HUES48 (cell line): ENCODE results near the gene ITIH5.
"Not testable (repeated sequence)": the region's sequence is repeated elsewhere in the genome, so short reads cannot be mapped to it uniquely, and the experiment has no call there.

Source experiments
- H3K27ac ChIP-seq: one replicate; pipeline ENCODE4 v1.7.0; 2013; ENCODE audit warnings: low read depth, low read length, inconsistent platforms
- H3K27me3 ChIP-seq: 2 replicates; pipeline ENCODE4 v1.6.1; 2013; ENCODE audit warnings: mild to moderate bottlenecking, low read length; ENCODE audit not compliant: control insufficient read depth, insufficient read depth
- H3K36me3 ChIP-seq: 2 replicates; pipeline ENCODE4 v1.6.1; 2013; ENCODE audit warnings: low read length; ENCODE audit not compliant: control insufficient read depth, insufficient read depth
- H3K4me1 ChIP-seq: 2 replicates; pipeline ENCODE4 v1.6.1; 2013; ENCODE audit warnings: mild to moderate bottlenecking, low read length; ENCODE audit not compliant: control insufficient read depth, insufficient read depth
- H3K4me3 ChIP-seq: 2 replicates; pipeline ENCODE4 v1.5.1; 2013; ENCODE audit warnings: mild to moderate bottlenecking, low read depth, low read length
- H3K9ac ChIP-seq: 2 replicates; pipeline ENCODE4 v1.6.1; 2013; ENCODE audit warnings: mild to moderate bottlenecking, low read depth, low read length, moderate library complexity
- H3K9me3 ChIP-seq: 2 replicates; pipeline ENCODE4 v1.6.1; 2013; ENCODE audit warnings: low read length; ENCODE audit not compliant: control insufficient read depth, insufficient read depth

ITIH5 gene

DNA sequence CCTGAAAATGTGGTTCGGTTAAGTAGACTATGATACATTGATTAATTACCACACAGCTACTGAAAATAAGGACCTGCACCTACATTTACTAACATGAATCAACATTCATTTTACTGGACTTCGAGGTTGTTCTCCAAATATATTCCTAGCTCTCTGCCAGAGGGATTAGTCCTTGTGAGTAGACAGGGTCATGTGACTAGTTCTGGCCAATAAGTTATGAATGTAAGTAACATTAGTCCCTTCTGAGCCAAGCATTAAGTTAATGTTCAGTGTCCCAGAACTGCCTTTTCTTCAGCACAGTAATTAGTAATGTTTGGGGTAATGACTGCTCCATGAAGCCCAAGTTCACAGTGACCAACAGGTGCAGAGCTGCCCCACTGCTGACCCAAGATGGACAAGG, 9.2 kb downstream of the ITIH5 start:
- Histone ChIP-seq H3K36me3 (no peaks in the 10 kb centered on the region), H3K4me1 (no peaks in the 10 kb centered on the region), H3K27ac (no peak overlapping the region), H3K4me3 (no peak overlapping the region), H3K9ac (no peak overlapping the region), H3K9me3 (no peaks in the 10 kb centered on the region), H3K27me3 (no peaks in the 10 kb centered on the region)

DNA sequence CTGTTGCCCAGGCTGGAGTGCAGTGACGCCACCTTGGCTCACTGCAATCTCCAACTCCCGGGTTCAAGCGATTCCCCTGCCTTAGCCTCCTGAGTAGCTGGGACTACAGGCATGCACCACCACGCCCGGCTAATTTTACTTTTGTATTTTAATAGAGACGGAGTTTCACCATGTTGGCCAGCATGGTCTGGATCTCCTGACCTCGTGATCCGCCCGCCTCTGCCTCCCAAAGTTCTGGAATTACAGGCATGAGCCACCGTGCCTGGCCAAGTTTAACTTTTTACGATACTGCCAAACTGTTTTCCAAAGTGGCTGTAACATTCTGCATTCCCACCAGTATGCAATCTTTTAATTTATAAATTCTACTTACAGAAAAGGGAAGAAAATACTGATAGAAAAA, 9.7 kb downstream of the ITIH5 start:
- not testable (repeated sequence) for H3K4me3 ChIP-seq, H3K27ac ChIP-seq, H3K9ac ChIP-seq, H3K36me3 ChIP-seq, H3K4me1 ChIP-seq, H3K27me3 ChIP-seq, H3K9me3 ChIP-seq

DNA sequence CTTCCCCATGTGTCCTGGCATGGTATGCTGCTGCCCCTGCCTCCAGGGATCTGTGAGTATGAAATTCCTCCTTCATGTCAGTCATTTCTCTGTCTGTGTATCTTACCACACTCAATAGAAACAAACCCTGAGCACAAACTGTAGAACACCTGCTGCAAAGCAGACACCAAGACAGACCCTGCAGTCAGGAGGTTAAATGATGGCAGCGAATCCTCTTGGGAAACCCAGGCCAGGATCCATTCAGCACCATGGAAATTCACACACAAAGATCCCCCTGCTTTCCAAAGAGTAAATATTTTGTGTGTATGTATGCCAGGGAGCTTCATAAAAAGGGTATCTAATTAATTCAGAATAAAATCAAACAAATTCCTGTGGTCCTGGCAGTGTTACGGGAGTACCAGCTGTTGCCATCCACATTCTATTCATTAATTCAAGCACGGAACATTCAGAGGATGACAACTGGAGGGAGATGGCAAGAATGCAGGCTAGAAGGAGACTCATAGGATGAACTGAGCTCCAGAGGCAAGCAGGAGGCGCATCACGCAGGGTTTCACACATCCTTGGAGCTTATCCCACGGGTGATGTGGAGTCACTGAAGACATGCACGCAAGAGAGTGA, 14.8 kb downstream of the ITIH5 start:
- H3K9ac ChIP-seq: no peak overlapping the region
- no peaks in the 10 kb centered on the region for H3K4me1 ChIP-seq
- H3K27me3 ChIP-seq: no peaks in the 10 kb centered on the region
- H3K9me3 ChIP-seq: no peaks in the 10 kb centered on the region
- H3K36me3 ChIP-seq: no peaks in the 10 kb centered on the region
- no peak overlapping the region for H3K4me3 ChIP-seq
- H3K27ac ChIP-seq: no peak overlapping the region

DNA sequence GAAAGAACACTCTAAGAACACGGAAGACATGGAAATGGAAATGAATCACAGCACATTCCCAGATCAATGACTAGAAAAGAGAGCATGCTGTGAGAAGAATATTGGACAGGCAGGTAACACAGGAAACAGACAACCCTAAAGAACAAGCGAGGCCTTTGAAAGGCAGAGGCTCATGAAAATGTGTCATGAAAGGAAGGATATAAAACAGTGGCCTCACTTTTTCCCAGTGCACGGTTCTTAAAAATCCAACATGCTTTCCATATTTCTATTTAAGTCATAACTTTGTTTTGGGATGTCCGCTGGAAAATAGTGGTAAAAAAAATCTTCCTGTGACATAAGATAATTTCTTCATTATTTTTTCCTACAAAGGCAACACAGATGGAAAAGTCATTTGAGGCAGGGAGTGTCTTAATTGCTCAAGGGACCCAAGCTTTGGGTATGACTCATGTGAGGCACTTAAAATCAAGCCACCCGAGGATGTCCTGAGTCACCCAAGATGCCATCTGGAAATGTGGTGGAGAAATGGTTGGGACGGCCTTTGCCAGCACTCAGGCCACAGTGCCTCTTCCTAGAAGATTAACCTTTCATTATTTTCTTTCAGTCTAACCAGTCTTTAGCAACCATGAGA, 17.0 kb downstream of the ITIH5 start:
- Histone ChIP-seq H3K4me1 (peaks cover 15% of the 10 kb centered on the region), H3K27me3 (no peaks in the 10 kb centered on the region), H3K4me3 (no peak overlapping the region), H3K9ac (no peak overlapping the region), H3K27ac (no peak overlapping the region), H3K9me3 (no peaks in the 10 kb centered on the region), H3K36me3 (no peaks in the 10 kb centered on the region)

DNA sequence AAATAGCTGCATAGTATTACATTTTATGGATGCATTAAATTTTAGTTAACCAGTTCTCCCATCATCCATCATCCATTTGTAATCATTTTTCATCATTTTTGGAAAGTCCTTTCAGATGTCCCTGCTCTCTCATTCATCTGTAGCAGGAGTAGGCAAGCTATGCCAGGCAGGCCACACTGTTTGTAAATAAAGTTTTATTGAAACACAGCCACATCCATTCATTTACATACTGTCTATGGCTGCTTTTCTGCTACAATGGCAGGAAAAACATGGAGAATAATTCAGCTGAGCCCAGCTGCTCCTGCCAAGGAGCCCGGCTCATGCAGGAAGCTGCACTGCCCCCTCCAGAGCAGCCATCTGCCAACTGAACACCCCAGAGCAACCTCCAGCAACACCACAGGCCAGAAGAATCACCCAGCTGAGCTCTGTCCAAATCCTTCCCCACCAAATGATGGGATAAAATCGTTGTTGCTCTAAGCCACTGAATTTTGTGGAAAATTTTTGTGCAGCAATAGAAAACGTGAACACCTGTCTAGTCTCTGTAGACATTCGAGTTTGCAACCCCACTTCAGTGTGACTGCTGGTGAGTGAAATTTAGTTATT, 19.6 kb downstream of the ITIH5 start:
- Histone ChIP-seq H3K27me3 (no peaks in the 10 kb centered on the region), H3K27ac (no peak overlapping the region), H3K9me3 (no peaks in the 10 kb centered on the region), H3K36me3 (no peaks in the 10 kb centered on the region), H3K4me3 (no peak overlapping the region), H3K9ac (no peak overlapping the region), H3K4me1 (peaks cover 15% of the 10 kb centered on the region)

DNA sequence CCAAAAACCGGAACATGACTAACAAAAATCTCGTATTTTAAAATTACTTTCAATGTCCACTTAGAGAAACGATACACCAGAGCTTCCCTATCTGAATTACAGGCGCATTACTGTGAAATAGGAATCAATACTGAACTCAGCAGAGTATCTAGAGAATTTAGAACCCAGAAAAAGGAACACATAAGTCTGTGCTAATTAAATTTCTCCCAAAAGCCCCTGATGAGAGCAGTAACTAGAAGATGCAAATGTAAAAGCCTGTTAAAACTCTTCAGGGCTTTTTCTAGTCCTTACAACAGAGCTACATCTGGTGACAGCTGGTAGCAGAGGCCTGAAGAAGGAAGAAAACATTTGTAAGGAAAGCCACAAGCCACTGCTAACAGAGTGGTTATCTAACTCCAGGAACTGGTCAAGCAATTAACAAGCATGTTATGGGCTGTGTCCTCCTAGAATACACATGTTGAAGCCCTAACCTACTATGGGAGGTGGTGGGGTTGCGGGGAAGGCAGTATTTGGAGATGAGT, 24.2 kb downstream of the ITIH5 start:
- H3K27me3 ChIP-seq: no peaks in the 10 kb centered on the region

DNA sequence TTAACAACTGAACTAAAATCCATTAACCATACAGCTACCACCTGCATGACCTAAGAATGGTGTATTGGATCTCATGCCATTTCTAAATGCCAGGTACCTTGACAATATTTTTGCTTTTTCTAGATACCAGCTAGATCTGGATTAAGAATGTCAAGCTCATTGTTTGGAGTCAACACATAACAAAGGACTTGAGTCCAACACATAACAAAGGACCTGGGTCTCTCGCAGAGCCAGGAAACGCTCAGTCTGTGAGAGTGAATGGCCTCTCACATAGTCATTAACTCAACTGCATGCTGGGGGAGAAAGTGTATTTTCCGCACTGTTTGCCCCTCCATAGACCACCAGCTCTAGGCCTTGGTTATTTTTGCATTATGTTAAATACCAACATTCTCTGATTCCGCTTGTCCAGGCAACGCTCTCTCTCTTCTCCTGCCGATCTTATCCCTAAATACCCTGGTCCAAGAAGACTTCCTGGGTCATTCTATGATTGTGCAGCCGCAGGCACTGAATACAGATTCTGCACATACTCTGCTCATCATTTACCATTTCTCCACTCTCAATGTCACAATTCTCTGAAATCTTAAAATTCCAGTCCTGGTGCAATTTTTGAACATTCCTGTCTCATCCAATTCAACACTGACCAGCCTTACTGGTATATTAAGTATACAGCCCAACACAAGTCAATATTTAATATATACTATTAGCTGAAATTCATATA, 31.2 kb downstream of the ITIH5 start:
- Histone ChIP-seq H3K9me3 (0 out of 2 replicates have a peak, but pooled peaks cover 6% of the 10 kb centered on the region), H3K9ac (peak overlapping the region; percentile 21; the same call in 1 of the 2 replicates)

More for the DNA sequence above, 24.2 kb downstream of the ITIH5 start:
- Histone ChIP-seq H3K4me3 (no peak overlapping the region), H3K9me3 (0 out of 2 replicates have a peak, but pooled peaks cover 6% of the 10 kb centered on the region), H3K36me3 (no peaks in the 10 kb centered on the region), H3K9ac (no peak overlapping the region), H3K4me1 (peaks cover 15% of the 10 kb centered on the region), H3K27ac (no peak overlapping the region)

DNA sequence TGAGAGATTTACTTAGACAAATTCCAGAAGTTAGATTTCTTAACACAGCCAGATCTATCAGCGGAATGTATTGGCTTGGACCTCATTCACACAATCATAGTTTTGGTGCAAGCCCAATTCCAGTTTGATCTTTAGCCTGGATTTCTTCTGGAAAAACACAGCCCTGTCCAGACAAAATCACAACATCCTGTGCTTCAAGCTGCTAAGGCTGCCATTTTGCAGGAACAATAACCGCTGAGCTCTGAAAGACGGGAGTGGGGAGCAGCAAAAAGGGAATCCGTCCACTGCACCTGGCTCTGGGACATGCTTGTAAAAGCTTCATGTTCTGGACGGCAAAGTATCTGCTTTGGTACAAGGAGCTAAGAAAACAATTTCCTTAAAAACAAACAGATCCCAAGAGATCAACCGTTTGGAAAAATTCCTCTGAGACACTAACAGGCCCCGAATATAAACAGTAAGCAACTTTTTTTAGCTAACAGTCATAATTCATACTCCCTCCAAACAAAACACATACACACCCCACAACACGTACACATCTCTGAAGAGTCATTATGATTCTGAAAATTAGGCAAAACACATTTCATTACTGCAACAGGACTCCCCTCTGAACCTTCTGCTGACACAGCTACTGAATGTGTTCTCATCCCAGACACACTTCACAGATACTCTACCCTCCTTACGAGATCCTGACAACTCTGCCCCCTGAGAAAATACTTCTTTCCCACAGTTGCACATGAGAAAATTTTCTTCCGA, 32.4 kb downstream of the ITIH5 start:
- H3K36me3 ChIP-seq: no peaks in the 10 kb centered on the region

More for the DNA sequence above, 31.2 kb downstream of the ITIH5 start:
- Histone ChIP-seq H3K27me3 (no peaks in the 10 kb centered on the region), H3K36me3 (no peaks in the 10 kb centered on the region), H3K4me3 (peak overlapping the region; percentile 26; the same call in 1 of the 2 replicates), H3K27ac (peak overlapping the region; percentile 77), H3K4me1 (peaks cover 26% of the 10 kb centered on the region)

DNA sequence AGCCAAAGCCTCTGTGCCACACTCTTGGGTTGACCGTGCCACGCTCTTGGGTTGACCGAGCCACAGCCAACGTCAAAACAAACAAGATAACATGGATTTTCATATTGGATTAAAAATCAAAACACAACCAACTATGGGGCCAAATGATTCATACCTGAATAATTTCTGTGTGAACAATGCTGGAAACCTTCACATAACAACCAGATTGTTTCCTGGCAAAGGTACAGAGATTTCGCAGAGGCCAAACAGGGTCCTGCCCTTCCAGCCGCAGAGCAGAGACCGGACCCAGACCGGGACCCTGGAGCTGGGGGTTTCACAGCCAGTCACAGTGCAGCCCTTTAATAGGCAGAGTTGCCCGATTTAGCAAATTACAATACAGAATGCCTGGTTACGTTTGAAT, 40.5 kb downstream of the ITIH5 start:
- no peak overlapping the region for H3K27ac ChIP-seq
- H3K4me3 ChIP-seq: no peak overlapping the region
- H3K9ac ChIP-seq: no peak overlapping the region

More for the DNA sequence above, 32.4 kb downstream of the ITIH5 start:
- no peak overlapping the region for H3K4me3 ChIP-seq
- H3K9me3 ChIP-seq: peaks cover 6% of the 10 kb centered on the region; the same call in 1 of the 2 replicates
- no peaks in the 10 kb centered on the region for H3K27me3 ChIP-seq
- H3K9ac ChIP-seq: no peak overlapping the region
- H3K4me1 ChIP-seq: peaks cover 26% of the 10 kb centered on the region
- H3K27ac ChIP-seq: peak overlapping the region; percentile 20

DNA sequence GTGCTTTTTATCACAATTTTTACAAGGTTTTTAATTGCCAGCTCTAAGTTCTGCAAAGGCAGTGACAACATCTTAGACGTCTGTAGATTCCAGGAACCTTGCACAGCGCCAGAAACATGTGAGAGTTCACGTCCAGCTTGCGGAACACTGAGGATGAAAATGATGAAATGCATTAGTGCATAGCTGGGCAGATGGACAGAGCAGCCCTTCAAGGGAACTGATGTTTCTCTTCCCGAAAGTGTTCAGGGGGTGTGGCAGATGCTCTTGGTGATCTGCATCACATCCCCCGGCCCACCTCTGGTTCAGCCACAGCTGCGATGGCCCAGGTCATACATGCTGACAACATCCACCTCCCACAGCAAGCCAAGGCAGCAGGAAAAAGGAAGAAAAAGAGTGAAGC, 40.9 kb downstream of the ITIH5 start:
- Histone ChIP-seq H3K27ac (no peak overlapping the region), H3K27me3 (no peaks in the 10 kb centered on the region), H3K4me3 (no peak overlapping the region), H3K9me3 (no peaks in the 10 kb centered on the region; the same call in 1 of the 2 replicates), H3K36me3 (no peaks in the 10 kb centered on the region), H3K4me1 (peaks cover 3% of the 10 kb centered on the region; the same call in 1 of the 2 replicates), H3K9ac (no peak overlapping the region)

More for the DNA sequence above, 40.5 kb downstream of the ITIH5 start:
- Histone ChIP-seq H3K27me3 (no peaks in the 10 kb centered on the region), H3K9me3 (no peaks in the 10 kb centered on the region; the same call in 1 of the 2 replicates), H3K4me1 (peaks cover 3% of the 10 kb centered on the region; the same call in 1 of the 2 replicates), H3K36me3 (no peaks in the 10 kb centered on the region)
